Mammary epithelial cell (primary cell): ENCODE data around the gene IGDCC3.

Experiments
- CTCF ChIP-seq, 2 donors: IDR thresholded peaks in 1 of 2; conservative IDR thresholded peaks in 1 of 2; 2 replicates each; pipeline ENCODE4 v1.5.1; 2011 to 2012; ENCODE audit warnings: inconsistent platforms in 2 of 2, low read length in 2 of 2, mild to moderate bottlenecking in 2 of 2, control low read depth in 1 of 2, low read depth in 1 of 2; ENCODE audit not compliant: insufficient read depth in 1 of 2; ENCODE audit errors: extremely low read depth in 1 of 2
- EZH2 ChIP-seq: IDR thresholded peaks from 2 replicates; pipeline ENCODE4 v1.6.1; 2012; ENCODE audit warnings: low read length, inconsistent platforms, borderline replicate concordance

DNA sequence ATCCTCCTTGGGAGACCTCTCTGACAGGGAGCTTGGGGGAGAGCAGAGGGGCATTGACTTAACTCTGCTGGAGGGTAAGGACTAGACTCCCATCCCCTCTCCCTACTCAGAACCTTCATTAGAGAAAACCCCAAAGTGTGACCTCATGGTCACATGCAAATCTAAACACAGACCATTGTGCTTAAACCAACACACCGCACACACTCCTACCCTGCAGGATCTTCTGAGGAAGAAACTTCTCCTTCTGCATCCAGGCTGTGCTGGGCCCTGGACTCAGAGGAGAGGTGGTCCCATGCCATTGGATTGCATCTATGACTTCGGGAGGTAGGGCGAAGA, 90.3 kb downstream of the IGDCC3 start:
- TF ChIP-seq CTCF (conservative IDR thresholded peaks at IDR 0.05 in 1 of 2, IDR thresholded peaks at IDR 0.05 in 1 of 2; ENCODE audit: extremely low read depth in 1 of 2, insufficient read depth in 1 of 2, low read depth in 1 of 2, low read length in 2 of 2) = no peak
- no peak for TF ChIP-seq EZH2
